Skeletal muscle satellite cell (primary cell): ENCODE data around the gene CLDN15.
"Not testable (repeated sequence)": the region's sequence is repeated elsewhere in the genome, so short reads cannot be mapped to it uniquely, and the experiment has no call there.

ENCODE experiments used
- H3K27me3 ChIP-seq: 2 replicates; pipeline ENCODE4 v1.7.0; 2013; ENCODE audit warnings: low read length; ENCODE audit not compliant: control insufficient read depth, insufficient read depth
- H3K36me3 ChIP-seq: 2 replicates; pipeline ENCODE4 v1.7.0; 2013; ENCODE audit warnings: mild to moderate bottlenecking, control low read depth, low read length; ENCODE audit not compliant: insufficient read depth
- H3K4me1 ChIP-seq: 2 replicates; pipeline ENCODE4 v1.7.0; 2013; ENCODE audit warnings: low read length; ENCODE audit not compliant: control insufficient read depth, insufficient read depth
- H3K4me2 ChIP-seq: 2 replicates; pipeline ENCODE4 v1.7.0; 2013; ENCODE audit warnings: mild to moderate bottlenecking, low read length
- H3K4me3 ChIP-seq: 2 replicates; pipeline ENCODE4 v1.7.0; 2013; ENCODE audit warnings: low read length
- H3K9ac ChIP-seq: 2 replicates; pipeline ENCODE4 v1.7.0; 2013; ENCODE audit warnings: mild to moderate bottlenecking, low read depth, low read length, moderate library complexity
- H3K9me3 ChIP-seq: replicated peaks from 2 replicates; pipeline ENCODE4 v1.7.0; 2013; ENCODE audit warnings: mild to moderate bottlenecking, control low read depth, low read length

The CLDN15 gene

GRCh38 chr7:101201695-101202602 lies 35.7 kb downstream of the CLDN15 start:
- no peak overlapping the region for H3K4me3 ChIP-seq
- no peak overlapping the region for H3K9ac ChIP-seq
- H3K9me3 ChIP-seq: no peaks in the 10 kb centered on the region
- peaks cover 9% of the 10 kb centered on the region for H3K36me3 ChIP-seq
- peaks cover 33% of the 10 kb centered on the region for H3K27me3 ChIP-seq
- peak overlapping the region; percentile 63 for H3K4me2 ChIP-seq
- peaks cover 7% of the 10 kb centered on the region for H3K4me1 ChIP-seq

GRCh38 chr7:101200862-101201599 lies 36.6 kb downstream of the CLDN15 start, which contains the start of gene MOGAT3:
Gene MOGAT3, minus strand, starts transcription at chr7:101201036. Its CDS starts 182 bp downstream, at chr7:101200854.
- no peaks in the 10 kb centered on the region for H3K9me3 ChIP-seq
- peak within 1 kb of the TSS; percentile 63 for H3K4me2 ChIP-seq
- H3K4me3 ChIP-seq: no peak within 1 kb of the TSS
- no peak within 1 kb of the TSS for H3K9ac ChIP-seq
- H3K27me3 ChIP-seq: peaks cover 33% of the 10 kb centered on the region
- H3K4me1 ChIP-seq: peaks cover 7% of the 10 kb centered on the region
- H3K36me3 ChIP-seq: peaks cover 3% of the 10 kb centered on the region

- H3K9ac ChIP-seq: no peak overlapping the region
- H3K9me3 ChIP-seq: no peaks in the 10 kb centered on the region
- H3K36me3 ChIP-seq: no peaks in the 10 kb centered on the region
- no peak overlapping the region for H3K4me3 ChIP-seq
- H3K4me2 ChIP-seq: no peak overlapping the region
- H3K27me3 ChIP-seq: peaks cover 33% of the 10 kb centered on the region
- H3K4me1 ChIP-seq: peaks cover 7% of the 10 kb centered on the region
These were observed 37.1 kb downstream of the CLDN15 start for GRCh38 chr7:101200504-101200861.

DNA sequence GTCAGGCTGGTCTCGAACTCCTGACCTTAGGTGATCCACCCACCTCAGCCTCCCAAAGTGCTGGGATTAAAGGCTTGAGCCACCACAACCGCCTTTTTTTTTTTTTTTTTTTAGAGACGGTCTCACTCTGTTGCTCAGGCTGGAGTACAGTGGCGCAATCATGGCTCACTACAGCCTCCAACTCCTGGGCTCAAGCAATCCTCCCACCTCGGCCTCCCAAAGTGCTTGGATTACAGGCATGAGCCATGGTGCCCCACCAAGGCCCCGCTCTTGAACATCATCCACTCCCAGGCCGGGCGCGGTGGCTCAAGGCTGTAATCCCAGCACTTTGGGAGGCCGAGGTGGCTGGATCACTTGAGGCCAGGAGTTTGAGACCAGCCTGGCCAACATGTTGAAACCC lies 38.1 kb downstream of the CLDN15 start:
- not testable (repeated sequence) for H3K4me3 ChIP-seq, H3K4me1 ChIP-seq, H3K9ac ChIP-seq

DNA sequence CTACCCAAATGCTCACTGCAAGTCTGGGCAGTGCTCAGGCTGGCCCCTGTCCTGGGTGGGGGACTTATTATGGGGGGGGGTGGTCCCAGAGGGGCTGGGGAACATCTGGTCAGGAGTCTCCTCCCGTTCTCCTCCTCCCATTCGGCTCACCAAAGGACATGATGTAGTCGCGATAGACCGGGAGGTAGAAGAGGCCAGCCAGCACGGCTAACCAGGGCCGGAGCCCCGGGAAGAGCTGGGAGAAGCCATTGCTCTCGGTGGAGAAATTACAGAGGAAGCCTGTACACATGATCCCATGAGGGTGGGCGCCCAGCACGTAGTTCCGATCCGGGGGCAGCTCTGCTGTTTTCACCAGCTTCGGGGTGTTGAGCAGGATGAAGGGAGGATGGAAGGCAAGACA lies 39.1 kb downstream of the CLDN15 start:
- no peaks in the 10 kb centered on the region for H3K9me3 ChIP-seq
- no peaks in the 10 kb centered on the region for H3K36me3 ChIP-seq
- no peak overlapping the region for H3K4me2 ChIP-seq
- peaks cover 7% of the 10 kb centered on the region for H3K4me1 ChIP-seq
- H3K9ac ChIP-seq: no peak overlapping the region
- H3K4me3 ChIP-seq: no peak overlapping the region
- peaks cover 33% of the 10 kb centered on the region for H3K27me3 ChIP-seq

More for the DNA sequence above, 38.1 kb downstream of the CLDN15 start:
- H3K9me3 ChIP-seq, H3K4me2 ChIP-seq, H3K36me3 ChIP-seq: not testable (repeated sequence)
- peaks cover 33% of the 10 kb centered on the region for H3K27me3 ChIP-seq

DNA sequence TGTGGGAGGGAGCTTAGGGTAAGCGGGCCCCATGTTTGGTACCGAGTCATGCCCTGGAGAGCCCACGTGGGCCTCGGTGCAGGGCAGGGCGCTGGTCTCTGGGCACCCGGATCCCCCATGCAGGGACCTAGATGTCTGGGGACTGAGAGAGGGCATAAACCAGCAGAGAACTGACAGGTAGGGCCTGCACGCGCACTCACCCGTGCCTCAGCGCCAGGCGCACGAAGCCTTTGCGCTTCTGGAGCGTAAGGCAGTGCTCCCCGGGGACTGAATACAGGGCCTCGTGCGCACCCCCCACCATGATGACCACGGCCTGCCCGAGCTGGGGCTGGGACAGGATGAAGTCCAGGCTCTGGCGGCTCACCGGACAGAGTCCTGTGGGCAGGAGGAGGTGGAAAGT lies 39.6 kb downstream of the CLDN15 start:
- Histone ChIP-seq H3K4me2 (no peak overlapping the region), H3K9ac (no peak overlapping the region), H3K9me3 (no peaks in the 10 kb centered on the region), H3K27me3 (peaks cover 29% of the 10 kb centered on the region), H3K4me1 (peaks cover 7% of the 10 kb centered on the region), H3K4me3 (no peak overlapping the region), H3K36me3 (no peaks in the 10 kb centered on the region)

GRCh38 chr7:101195884-101196283 lies 41.7 kb downstream of the CLDN15 start:
- no peak overlapping the region for H3K9ac ChIP-seq
- no peak overlapping the region for H3K4me2 ChIP-seq
- no peaks in the 10 kb centered on the region for H3K36me3 ChIP-seq
- no peak overlapping the region for H3K4me3 ChIP-seq
- no peaks in the 10 kb centered on the region for H3K9me3 ChIP-seq
- H3K27me3 ChIP-seq: peaks cover 10% of the 10 kb centered on the region
- no peaks in the 10 kb centered on the region for H3K4me1 ChIP-seq

DNA sequence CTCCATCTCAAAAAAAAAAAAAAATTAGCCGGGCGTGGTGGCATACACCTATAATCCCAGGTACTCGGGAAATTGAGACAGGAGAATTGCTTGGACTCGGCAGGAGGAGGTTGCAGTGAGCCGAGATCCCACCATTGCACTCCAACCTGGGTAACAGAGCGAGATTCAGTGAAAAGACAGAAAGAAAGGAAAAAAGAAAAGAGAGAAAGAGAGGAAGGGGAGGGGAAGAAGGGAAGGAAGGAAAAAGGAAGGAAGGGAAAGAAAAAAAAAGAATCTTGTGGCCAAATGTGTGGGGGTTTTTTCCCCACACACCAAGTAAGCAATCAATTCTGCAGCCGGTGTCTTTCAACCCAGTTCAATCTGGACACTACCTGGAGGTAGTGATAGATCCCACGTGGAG lies 48.5 kb downstream of the CLDN15 start:
- H3K9ac ChIP-seq: no peak overlapping the region
- no peak overlapping the region for H3K4me2 ChIP-seq
- H3K4me1 ChIP-seq: no peaks in the 10 kb centered on the region
- H3K27me3 ChIP-seq: peaks cover 4% of the 10 kb centered on the region
- no peaks in the 10 kb centered on the region for H3K9me3 ChIP-seq
- no peaks in the 10 kb centered on the region for H3K36me3 ChIP-seq
- H3K4me3 ChIP-seq: no peak overlapping the region

DNA sequence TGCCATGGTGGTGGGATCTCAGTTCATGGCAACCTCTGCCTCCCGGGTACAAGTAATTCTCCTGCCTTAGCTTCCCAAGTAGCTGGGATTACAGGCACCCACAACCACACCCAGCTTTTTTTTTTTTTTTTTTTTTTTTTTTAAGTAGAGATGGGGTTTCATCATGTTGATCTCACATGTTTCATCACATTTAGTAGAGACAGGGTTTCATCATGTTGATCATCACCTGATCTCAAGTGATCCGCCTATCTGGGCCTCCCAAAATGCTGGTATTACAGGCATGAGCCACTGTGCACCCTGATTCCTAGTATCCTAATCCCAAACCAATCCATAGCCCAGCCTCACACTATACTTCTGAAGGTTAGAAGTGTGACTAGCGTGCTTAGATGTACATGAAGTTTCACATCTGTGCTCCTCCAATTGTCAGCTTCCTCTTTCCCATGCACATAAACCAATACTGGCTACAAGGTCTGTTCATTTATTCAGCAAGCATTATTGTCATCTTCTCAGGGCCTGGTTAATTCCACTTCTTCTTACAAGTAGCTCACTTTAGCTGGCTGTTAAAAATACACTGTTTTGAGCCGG lies 50.7 kb downstream of the CLDN15 start:
- no peak overlapping the region for H3K9ac ChIP-seq
- no peak overlapping the region for H3K4me2 ChIP-seq
- no peak overlapping the region for H3K4me3 ChIP-seq
- H3K4me1 ChIP-seq: no peaks in the 10 kb centered on the region
- no peaks in the 10 kb centered on the region for H3K36me3 ChIP-seq
- peaks cover 8% of the 10 kb centered on the region for H3K27me3 ChIP-seq
- H3K9me3 ChIP-seq: no peaks in the 10 kb centered on the region

DNA sequence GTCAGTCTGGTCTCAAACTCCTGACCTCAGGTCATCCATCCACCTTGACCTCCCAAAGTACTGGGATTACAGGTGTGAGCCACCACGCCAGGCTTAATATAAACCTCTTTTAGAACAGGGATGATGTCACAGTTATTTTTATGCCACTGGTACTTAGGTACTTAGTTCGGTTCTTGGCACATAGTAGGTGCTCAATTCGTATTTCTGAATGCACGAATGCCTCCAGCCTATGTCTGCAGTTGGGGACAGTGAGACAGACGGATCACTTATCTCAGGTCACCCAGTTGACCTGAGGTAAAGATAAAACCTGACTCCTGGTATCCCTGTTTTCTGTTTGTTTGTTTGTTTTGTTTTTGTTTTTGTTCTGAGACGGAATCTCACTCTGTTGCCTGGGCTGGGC lies 51.4 kb downstream of the CLDN15 start:
- no peaks in the 10 kb centered on the region for H3K9me3 ChIP-seq
- no peak overlapping the region for H3K4me3 ChIP-seq
- no peaks in the 10 kb centered on the region for H3K36me3 ChIP-seq
- H3K4me1 ChIP-seq: no peaks in the 10 kb centered on the region
- H3K9ac ChIP-seq: no peak overlapping the region
- H3K27me3 ChIP-seq: peaks cover 10% of the 10 kb centered on the region
- H3K4me2 ChIP-seq: no peak overlapping the region

GRCh38 chr7:101185258-101185839 lies 52.3 kb downstream of the CLDN15 start:
- no peak overlapping the region for H3K4me2 ChIP-seq
- H3K9me3 ChIP-seq: no peaks in the 10 kb centered on the region
- H3K27me3 ChIP-seq: peaks cover 16% of the 10 kb centered on the region
- no peaks in the 10 kb centered on the region for H3K4me1 ChIP-seq
- H3K9ac ChIP-seq: no peak overlapping the region
- no peak overlapping the region for H3K4me3 ChIP-seq
- no peaks in the 10 kb centered on the region for H3K36me3 ChIP-seq
